H1 (cell line): Measurements from ENCODE around the gene BEST1. TPM values are rescaled to one million over a fixed set of nuclear protein-coding genes. Genes with fewer than 3 reads are reported as not detected.

ENCODE experiments used
- CTCF ChIA-PET: fragments of 300-600 bp; sonication (Branson Sonifier 250); formaldehyde crosslinking; loops from one replicate; lab custom pipeline; 2021; ENCODE audit not compliant: partially characterized antibody; lab: Charles Lee
- POLR2A ChIA-PET: fragments of 300-600 bp; sonication (Branson Sonifier 250); formaldehyde crosslinking; loops from one replicate; lab custom pipeline; 2021; ENCODE audit warnings: inconsistent platforms; ENCODE audit not compliant: partially characterized antibody; lab: Charles Lee
- DNase-seq, 2 experiments: peaks; one replicate each; pipeline versions ENCODE4 v3.0.0 to v3.0.0-alpha.2; 2010 to 2022; ENCODE audit warnings: low spot score in 2 of 2, low read depth in 1 of 2, mixed read lengths in 1 of 2
- FAIRE-seq: peaks from 2 replicates; lab custom pipeline; 2011; peaks lifted over from hg19 to GRCh38; lab: Jason Lieb, UNC
- H2AFZ ChIP-seq: 2 replicates; pipeline ENCODE4 v1.8.1; 2012; ENCODE audit warnings: low read length, inconsistent platforms
- H2AK5ac ChIP-seq: 2 replicates; pipeline ENCODE4 v1.6.1; 2013; ENCODE audit warnings: low read depth, low read length
- H2BK120ac ChIP-seq: replicated peaks from 2 replicates; pipeline ENCODE3; 2013; ENCODE audit warnings: low read depth, low read length, inconsistent platforms
- H2BK12ac ChIP-seq: 2 replicates; pipeline ENCODE4 v1.6.1; 2013; ENCODE audit warnings: low read depth, low read length
- H2BK15ac ChIP-seq: 2 replicates; pipeline ENCODE4 v1.6.1; 2013; ENCODE audit warnings: low read length
- H2BK20ac ChIP-seq: 2 replicates; pipeline ENCODE4 v1.6.1; 2013; ENCODE audit warnings: low read length
- H2BK5ac ChIP-seq: 2 replicates; pipeline ENCODE4 v1.6.1; 2013; ENCODE audit warnings: low read depth, low read length
- H3K14ac ChIP-seq: 2 replicates; pipeline ENCODE4 v1.6.1; 2013; ENCODE audit warnings: inconsistent platforms; ENCODE audit not compliant: insufficient read length
- H3K18ac ChIP-seq: 2 replicates; pipeline ENCODE4 v1.6.1; 2013; ENCODE audit warnings: low read length; ENCODE audit errors: extremely low read depth
- H3K23ac ChIP-seq: 2 replicates; pipeline ENCODE4 v1.6.1; 2013; ENCODE audit warnings: inconsistent platforms; ENCODE audit not compliant: insufficient read length
- H3K23me2 ChIP-seq: 2 replicates; pipeline ENCODE4 v1.6.1; 2013; ENCODE audit warnings: low read depth, low read length
- H3K27ac ChIP-seq: 2 replicates; pipeline ENCODE4 v1.6.1; 2011; ENCODE audit warnings: low read depth, low read length, inconsistent platforms
- H3K27me3 ChIP-seq, 4 experiments: replicated peaks in 1 of 4; 1 replicate in 1 of 4; 2 replicates in 3 of 4; pipeline versions ENCODE4 v1.6.1 to v1.8.1; 2011 to 2013; ENCODE audit warnings: low read length in 3 of 4, mild to moderate bottlenecking in 3 of 4, inconsistent platforms in 2 of 4, mixed read lengths in 2 of 4, moderate library complexity in 1 of 4; ENCODE audit not compliant: control insufficient read depth in 3 of 4, insufficient read depth in 3 of 4; ENCODE audit errors: extremely low read depth in 1 of 4
- H3K36me3 ChIP-seq, 4 experiments: 2 replicates each; pipeline versions ENCODE4 v1.6.1 to v1.8.1; 2011 to 2013; ENCODE audit warnings: mild to moderate bottlenecking in 4 of 4, low read length in 3 of 4, moderate library complexity in 2 of 4, control low read depth in 1 of 4, inconsistent platforms in 1 of 4; ENCODE audit not compliant: insufficient read depth in 4 of 4, control insufficient read depth in 2 of 4
- H3K4ac ChIP-seq: replicated peaks from 2 replicates; pipeline ENCODE3; 2013; ENCODE audit warnings: low read length, low read depth, mixed read lengths, inconsistent platforms; ENCODE audit not compliant: insufficient read length
- H3K4me1 ChIP-seq, 4 experiments: replicated peaks in 1 of 4; 1 replicate in 1 of 4; 2 replicates in 3 of 4; pipeline versions ENCODE4 v1.6.1 to v1.8.1; 2011 to 2013; ENCODE audit warnings: low read length in 3 of 4, inconsistent platforms in 2 of 4, mixed read lengths in 1 of 4; ENCODE audit not compliant: insufficient read depth in 4 of 4, control insufficient read depth in 3 of 4
- H3K4me2 ChIP-seq, 2 experiments: 2 replicates each; pipeline versions ENCODE4 v1.6.1 to v1.8.1; 2011 to 2013; ENCODE audit warnings: low read depth in 2 of 2, low read length in 2 of 2, control low read depth in 1 of 2, inconsistent platforms in 1 of 2, mild to moderate bottlenecking in 1 of 2; ENCODE audit not compliant: insufficient read depth in 1 of 2
- H3K4me3 ChIP-seq, 4 experiments: fragments of 200-600, 300-600 bp in 1 of 4; sonication (generic), shearing (Covaris generic), sonication (Bioruptor Twin) in 1 of 4; 2 replicates each; pipeline versions ENCODE4 v1.5.1 to v1.8.1; 2011 to 2016; ENCODE audit warnings: low read length in 4 of 4, low read depth in 3 of 4, control low read depth in 2 of 4, inconsistent platforms in 2 of 4, mild to moderate bottlenecking in 2 of 4, mixed read lengths in 1 of 4, moderate library complexity in 1 of 4; ENCODE audit not compliant: insufficient read depth in 2 of 4; ENCODE audit errors: extremely low read depth in 1 of 4
- H3K56ac ChIP-seq: replicated peaks from 2 replicates; pipeline ENCODE3; 2013; ENCODE audit warnings: low read depth, mild to moderate bottlenecking, mixed read lengths, low read length, inconsistent platforms; ENCODE audit not compliant: insufficient read length
- H3K79me1 ChIP-seq: 2 replicates; pipeline ENCODE4 v1.6.1; 2013; ENCODE audit warnings: low read depth, low read length, control low read depth
- H3K79me2 ChIP-seq, 2 experiments: 2 replicates each; pipeline versions ENCODE4 v1.6.1 to v1.8.1; 2012 to 2013; ENCODE audit warnings: low read length in 2 of 2, mild to moderate bottlenecking in 2 of 2, inconsistent platforms in 1 of 2; ENCODE audit not compliant: insufficient read depth in 2 of 2, control insufficient read depth in 1 of 2
- H3K9ac ChIP-seq, 4 experiments: replicated peaks in 1 of 4; 1 replicate in 1 of 4; 2 replicates in 3 of 4; pipeline versions ENCODE4 v1.6.1 to v1.8.1; 2011 to 2013; ENCODE audit warnings: low read depth in 3 of 4, low read length in 3 of 4, control low read depth in 2 of 4, mild to moderate bottlenecking in 2 of 4, moderate library complexity in 2 of 4, inconsistent platforms in 1 of 4; ENCODE audit errors: extremely low read depth in 1 of 4
- H3K9me3 ChIP-seq, 2 experiments: 2 replicates each; pipeline versions ENCODE4 v1.6.1 to v1.8.1; 2012 to 2013; ENCODE audit warnings: mild to moderate bottlenecking in 2 of 2, moderate library complexity in 2 of 2, control low read depth in 1 of 2, inconsistent platforms in 1 of 2, low read depth in 1 of 2, low read length in 1 of 2, mixed read lengths in 1 of 2; ENCODE audit not compliant: insufficient read depth in 2 of 2
- H4K20me1 ChIP-seq, 2 experiments: replicated peaks in 1 of 2; 2 replicates each; pipeline versions ENCODE3 to v1.8.1; 2011 to 2013; ENCODE audit warnings: inconsistent platforms in 2 of 2, low read length in 2 of 2, mild to moderate bottlenecking in 1 of 2; ENCODE audit not compliant: insufficient read depth in 2 of 2, control insufficient read depth in 1 of 2
- H4K5ac ChIP-seq: 2 replicates; pipeline ENCODE4 v1.6.1; 2013; ENCODE audit warnings: low read length, low read depth, mixed read lengths, inconsistent platforms; ENCODE audit not compliant: insufficient read length
- H4K8ac ChIP-seq: 2 replicates; pipeline ENCODE4 v1.8.0; 2013; ENCODE audit warnings: mild to moderate bottlenecking, moderate library complexity, low read length, inconsistent platforms; ENCODE audit not compliant: insufficient read depth; ENCODE audit errors: extremely low read depth
- H4K91ac ChIP-seq: replicated peaks from 2 replicates; pipeline ENCODE3; 2013; ENCODE audit warnings: low read length, mixed read lengths, inconsistent platforms; ENCODE audit not compliant: insufficient read length
- BACH1 ChIP-seq: IDR thresholded peaks from 2 replicates; pipeline ENCODE4 v1.6.1; 2012; ENCODE audit warnings: low read length, improper control_type of control experiment
- BCL11A ChIP-seq, 2 experiments: IDR thresholded peaks; one replicate each; pipeline ENCODE4 v1.6.1; 2011; ENCODE audit warnings: low read depth in 2 of 2, low read length in 2 of 2, mild to moderate bottlenecking in 2 of 2
- CEBPB ChIP-seq: IDR thresholded peaks from 2 replicates; pipeline ENCODE4 v1.6.1; 2012; ENCODE audit warnings: low read depth, low read length
- EGR1 ChIP-seq: IDR thresholded peaks from 2 replicates; pipeline ENCODE4 v1.6.1; 2011; ENCODE audit warnings: low read depth, low read length, borderline replicate concordance
- JUN ChIP-seq: IDR thresholded peaks from 2 replicates; pipeline ENCODE4 v1.6.1; 2011; ENCODE audit warnings: low read depth, mild to moderate bottlenecking, improper control_type of control experiment, low read length
- MAX ChIP-seq: IDR thresholded peaks from 2 replicates; pipeline ENCODE4 v1.6.1; 2012; ENCODE audit warnings: inconsistent platforms
- NANOG ChIP-seq: IDR thresholded peaks from 2 replicates; pipeline ENCODE4 v1.6.1; 2011; ENCODE audit warnings: low read length, low read depth, mild to moderate bottlenecking, inconsistent platforms; ENCODE audit not compliant: insufficient read depth, poor library complexity, severe bottlenecking
- SRF ChIP-seq: IDR thresholded peaks from 2 replicates; pipeline ENCODE4 v1.6.1; 2011; ENCODE audit warnings: mild to moderate bottlenecking, low read depth, low read length, moderate library complexity
- USF2 ChIP-seq: IDR thresholded peaks from 2 replicates; pipeline ENCODE4 v1.6.1; 2011; ENCODE audit warnings: low read length, improper control_type of control experiment
- WGBS, 2 experiments: shearing (Covaris generic) in 1 of 2; methylation state at CpG; one replicate each; pipeline versions ENCODE4 v1.1.6 to v1.1.7; 2013 to 2015; ENCODE audit warnings: low lambda C conversion rate in 2 of 2, mixed read lengths in 2 of 2, inconsistent platforms in 1 of 2, low coverage in 1 of 2, missing lambda C conversion rate in 1 of 2; ENCODE audit not compliant: insufficient replicate concordance in 2 of 2, insufficient coverage in 1 of 2, insufficient read length in 1 of 2; ENCODE audit errors: extremely low coverage in 1 of 2, missing lambda C conversion rate in 1 of 2; 5-methylcytosine and 5-hydroxymethylcytosine counted together
- polyA plus RNA-seq, 7 experiments: library from polyadenylated mRNA; depleted of rRNA in 3 of 7; stranded (reverse) in 5 of 7; unstranded in 2 of 7; fragments of >200 nt in 5 of 7; fragments of 200-250 nt in 2 of 7; gene quantifications; 1 replicate in 5 of 7; 2 replicates in 1 of 7; 4 replicates in 1 of 7; pipeline versions ENCODE4 v1.2.1 to v1.2.3, GENCODE V29; 2011 to 2013; ENCODE audit warnings: missing spikeins in 2 of 7, mixed read lengths in 2 of 7
- total RNA-seq: library from RNA; stranded (reverse); fragmentation: NEBNext Ultra II Directional; extraction: Animal tissue kit (Norgen Biotek cat#: 25700); gene quantifications from 2 replicates; pipeline ENCODE4 v1.2.1, GENCODE V29; 2021

BEST1 gene
- total and polyA plus RNA-seq, 2 of the 8 experiments (the other 6 are each of a cell fraction or from before 2014, with no cell fraction given) = 0.22 to 0.62 TPM

- no peaks in the 10 kb centered on the region for H3K9me3 ChIP-seq
- no peak within 1 kb of the TSS for H3K23ac ChIP-seq
- ChIA-PET CTCF (interaction anchor here (1.3 to 11.1 kb wide), 3 partner anchors 7 to 30 kb away, joined by 4 to 202 read pairs (median 9); no protein-coding TSS in a partner anchor), POLR2A (interaction anchor here (2.4 kb wide), 1 partner anchor 15 kb away, joined by 9 read pairs; no protein-coding TSS in a partner anchor)
- H2BK15ac ChIP-seq = peak within 1 kb of the TSS; percentile 98
- H4K5ac ChIP-seq = peak within 1 kb of the TSS; percentile 7
- peak within 1 kb of the TSS; percentile 49 for H3K4ac ChIP-seq
- H4K91ac ChIP-seq = no peak within 1 kb of the TSS
- H3K4me1 ChIP-seq = peaks cover 0 to 13% (median 2%) of the 10 kb centered on the region in 4 experiments; a peak in 3 of 7 replicates
- FAIRE-seq = no peak
- no peak within 1 kb of the TSS for H2AFZ ChIP-seq
- peaks cover 0 to 28% (median 20%) of the 10 kb centered on the region in 4 experiments; a peak in 6 of 7 replicates for H3K27me3 ChIP-seq
- no peaks in the 10 kb centered on the region for H3K36me3 ChIP-seq
- H3K14ac ChIP-seq = no peak within 1 kb of the TSS
- no peak within 1 kb of the TSS for H2AK5ac ChIP-seq
- peak within 1 kb of the TSS; percentile 32 to 66 (median 44) for H3K4me3 ChIP-seq
- peak within 1 kb of the TSS; percentile 75; the same call in 1 of the 2 replicates for H2BK12ac ChIP-seq
- peak within 1 kb of the TSS; percentile 54 for H4K8ac ChIP-seq
- H3K79me2 ChIP-seq = no peaks in the 10 kb centered on the region
- H2BK120ac ChIP-seq = peak within 1 kb of the TSS; percentile 15
- no peak within 1 kb of the TSS for H2BK5ac ChIP-seq
- H3K79me1 ChIP-seq = no peaks in the 10 kb centered on the region
- H3K56ac ChIP-seq = no peak within 1 kb of the TSS
- no peak within 1 kb of the TSS for H3K27ac ChIP-seq
- peaks cover 7% of the 10 kb centered on the region; the same call in 1 of the 2 replicates for H3K23me2 ChIP-seq
- 49% methylated on average over 8 of the region's 74 CpGs; no CpG with 5 or more reads in 1 of the 2 experiments for WGBS, 2 experiments
- DNase-seq = peak in 1 of 2 experiments; percentile 81
- peak within 1 kb of the TSS in 2 of 4 experiments; percentile 22 to 45; a peak in 2 of 7 replicates for H3K9ac ChIP-seq
- H2BK20ac ChIP-seq = no peak within 1 kb of the TSS
- no peak within 1 kb of the TSS; the same call in 1 of the 2 replicates for H3K18ac ChIP-seq
- no peaks in the 10 kb centered on the region for H4K20me1 ChIP-seq
- H3K4me2 ChIP-seq = peak within 1 kb of the TSS; percentile 66 to 86
- no peak for TF ChIP-seq EGR1
- no peak for TF ChIP-seq CEBPB
- no peak for TF ChIP-seq JUN
- peak; percentile 15; the same call in 1 of the 2 replicates for TF ChIP-seq BACH1
- TF ChIP-seq NANOG = no peak
- TF ChIP-seq SRF = no peak
- TF ChIP-seq BCL11A (IDR thresholded peaks at IDR 0.05; ENCODE audit: low read depth in 2 of 2, low read length in 2 of 2) = no peak
- TF ChIP-seq MAX = peak; percentile 71
- peak; percentile 92 for TF ChIP-seq USF2
Observed at GRCh38 chr11:61917334-61918109, 32.6 kb upstream of the BEST1 start, which contains the start of gene RAB3IL1. TSS of gene RAB3IL1 (minus strand) at chr11:61917566. CDS start at chr11:61917367, 199 bp downstream.
